Mesendoderm (in vitro differentiated cells): Measurements from ENCODE around the gene ROBO4.

Source experiments
- DNase-seq: peaks from one replicate; pipeline ENCODE4 v3.0.0; 2013
- H2AK5ac ChIP-seq: 2 replicates; pipeline ENCODE4 v1.6.1; 2013; ENCODE audit warnings: low read length, inconsistent platforms
- H2BK120ac ChIP-seq: 2 replicates; pipeline ENCODE4 v1.6.1; 2013; ENCODE audit warnings: low read depth, mild to moderate bottlenecking, low read length, moderate library complexity, mixed read lengths
- H2BK15ac ChIP-seq: replicated peaks from 2 replicates; pipeline ENCODE4 v1.6.1; 2013; ENCODE audit warnings: low read depth, mild to moderate bottlenecking, moderate library complexity
- H2BK5ac ChIP-seq: 2 replicates; pipeline ENCODE4 v1.6.1; 2013; ENCODE audit warnings: low read length, inconsistent platforms
- H3K18ac ChIP-seq: 2 replicates; pipeline ENCODE4 v1.6.1; 2013; ENCODE audit warnings: mild to moderate bottlenecking, low read length, mixed read lengths
- H3K23ac ChIP-seq: one replicate; pipeline ENCODE4 v1.6.1; 2013; ENCODE audit warnings: low read length
- H3K27ac ChIP-seq: 2 replicates; pipeline ENCODE4 v1.5.1; 2013; ENCODE audit warnings: low read depth, mild to moderate bottlenecking, inconsistent platforms, low read length, moderate library complexity
- H3K27me3 ChIP-seq: 2 replicates; pipeline ENCODE4 v1.6.1; 2013; ENCODE audit warnings: low read length, control low read depth, mild to moderate bottlenecking, inconsistent platforms; ENCODE audit not compliant: insufficient read depth, poor library complexity
- H3K36me3 ChIP-seq: 2 replicates; pipeline ENCODE4 v1.6.1; 2013; ENCODE audit warnings: low read length, inconsistent platforms; ENCODE audit not compliant: control insufficient read depth, insufficient read depth
- H3K4ac ChIP-seq: one replicate; pipeline ENCODE4 v1.6.1; 2013; ENCODE audit warnings: low read depth, mild to moderate bottlenecking, low read length, moderate library complexity
- H3K4me1 ChIP-seq: 2 replicates; pipeline ENCODE4 v1.6.1; 2013; ENCODE audit warnings: low read depth, low read length, inconsistent platforms; ENCODE audit not compliant: control insufficient read depth
- H3K4me2 ChIP-seq: 2 replicates; pipeline ENCODE4 v1.6.1; 2013; ENCODE audit warnings: low read length
- H3K4me3 ChIP-seq: 2 replicates; pipeline ENCODE4 v1.5.1; 2013; ENCODE audit warnings: mild to moderate bottlenecking, low read length
- H3K56ac ChIP-seq: one replicate; pipeline ENCODE4 v1.6.1; 2013; ENCODE audit warnings: low read length
- H3K79me1 ChIP-seq: 2 replicates; pipeline ENCODE4 v1.6.1; 2013; ENCODE audit warnings: low read length, inconsistent platforms
- H3K79me2 ChIP-seq: 2 replicates; pipeline ENCODE4 v1.6.1; 2013; ENCODE audit warnings: mild to moderate bottlenecking, low read length; ENCODE audit not compliant: control insufficient read depth, insufficient read depth
- H3K9ac ChIP-seq: 2 replicates; pipeline ENCODE4 v1.6.1; 2013; ENCODE audit warnings: low read length, inconsistent platforms
- H4K5ac ChIP-seq: one replicate; pipeline ENCODE4 v1.6.1; 2013; ENCODE audit warnings: low read length
- H4K8ac ChIP-seq: one replicate; pipeline ENCODE4 v1.6.1; 2013; ENCODE audit warnings: low read depth, mild to moderate bottlenecking, control low read depth, low read length, moderate library complexity
- WGBS: extraction: QIAGEN DNeasy Blood & Tissue Kit; methylation state at CpG from one replicate; pipeline ENCODE4 v1.1.7; 2013; ENCODE audit warnings: low lambda C conversion rate, missing lambda C conversion rate; ENCODE audit not compliant: insufficient coverage; ENCODE audit errors: extremely low coverage; 5-methylcytosine and 5-hydroxymethylcytosine counted together

Gene ROBO4

GRCh38 chr11:124840666-124841065 is 57.0 kb downstream of the ROBO4 start:
- H4K5ac ChIP-seq, result no peak overlapping the region
- H3K23ac ChIP-seq, result no peak overlapping the region
- no peak overlapping the region for H3K18ac ChIP-seq
- H3K4me1 ChIP-seq, result peaks cover 5% of the 10 kb centered on the region
- H3K79me1 ChIP-seq, result no peaks in the 10 kb centered on the region
- no peak for DNase-seq
- no peak overlapping the region for H2AK5ac ChIP-seq
- no peak overlapping the region for H3K4ac ChIP-seq
- no CpG with 5 or more reads among the region's 1 CpG for WGBS
- H2BK120ac ChIP-seq, result no peak overlapping the region
- no peak overlapping the region for H2BK15ac ChIP-seq
- no peak overlapping the region for H3K9ac ChIP-seq
- no peak overlapping the region for H3K27ac ChIP-seq
- H4K8ac ChIP-seq, result no peak overlapping the region
- H3K36me3 ChIP-seq, result no peaks in the 10 kb centered on the region
- no peak overlapping the region for H2BK5ac ChIP-seq
- H3K27me3 ChIP-seq, result peaks cover 70% of the 10 kb centered on the region
- no peaks in the 10 kb centered on the region for H3K79me2 ChIP-seq
- no peak overlapping the region for H3K4me3 ChIP-seq
- H3K4me2 ChIP-seq, result no peak overlapping the region
- no peak overlapping the region for H3K56ac ChIP-seq

- H3K56ac ChIP-seq, result peak overlapping the region; percentile 7
- peak; percentile 23 for DNase-seq
- H2BK120ac ChIP-seq, result no peak overlapping the region
- no peak overlapping the region for H3K9ac ChIP-seq
- no peak overlapping the region for H3K18ac ChIP-seq
- peaks cover 5% of the 10 kb centered on the region for H3K4me1 ChIP-seq
- no peaks in the 10 kb centered on the region for H3K79me1 ChIP-seq
- no peaks in the 10 kb centered on the region for H3K79me2 ChIP-seq
- H3K27me3 ChIP-seq, result peaks cover 65% of the 10 kb centered on the region
- no peak overlapping the region for H3K27ac ChIP-seq
- H2AK5ac ChIP-seq, result no peak overlapping the region
- H3K23ac ChIP-seq, result no peak overlapping the region
- no peak overlapping the region for H2BK15ac ChIP-seq
- H3K36me3 ChIP-seq, result no peaks in the 10 kb centered on the region
- H3K4me2 ChIP-seq, result peak overlapping the region; percentile 40
- H3K4me3 ChIP-seq, result no peak overlapping the region
- H3K4ac ChIP-seq, result no peak overlapping the region
- H4K8ac ChIP-seq, result no peak overlapping the region
- WGBS, result no CpG with 5 or more reads among the region's 20 CpGs
- no peak overlapping the region for H4K5ac ChIP-seq
- H2BK5ac ChIP-seq, result no peak overlapping the region
Observed at GRCh38 chr11:124839972-124840621, 57.6 kb downstream of the ROBO4 start.

- peak; percentile 21 for DNase-seq
- Histone ChIP-seq H3K4me1 (peaks cover 5% of the 10 kb centered on the region), H3K56ac (peak overlapping the region; percentile 25), H3K23ac (no peak overlapping the region), H2BK15ac (no peak overlapping the region), H2BK5ac (no peak overlapping the region), H3K27ac (no peak overlapping the region), H3K27me3 (peaks cover 58% of the 10 kb centered on the region), H3K79me1 (no peaks in the 10 kb centered on the region), H4K8ac (no peak overlapping the region), H3K18ac (no peak overlapping the region), H3K4ac (no peak overlapping the region), H2BK120ac (no peak overlapping the region), H4K5ac (no peak overlapping the region), H3K79me2 (no peaks in the 10 kb centered on the region), H3K4me2 (peak overlapping the region; percentile 40), H3K4me3 (no peak overlapping the region), H3K36me3 (no peaks in the 10 kb centered on the region), H3K9ac (no peak overlapping the region), H2AK5ac (no peak overlapping the region)
- WGBS, result no CpG with 5 or more reads among the region's 87 CpGs
Observed at GRCh38 chr11:124839128-124839971, 58.3 kb downstream of the ROBO4 start.

- H3K4ac ChIP-seq, result no peak overlapping the region
- no peak overlapping the region for H4K5ac ChIP-seq
- no peak overlapping the region for H3K4me2 ChIP-seq
- no peak overlapping the region for H4K8ac ChIP-seq
- H3K56ac ChIP-seq, result peak overlapping the region; percentile 13
- H3K79me1 ChIP-seq, result no peaks in the 10 kb centered on the region
- H3K36me3 ChIP-seq, result no peaks in the 10 kb centered on the region
- peaks cover 55% of the 10 kb centered on the region for H3K27me3 ChIP-seq
- no peak for DNase-seq
- H2BK15ac ChIP-seq, result no peak overlapping the region
- H3K9ac ChIP-seq, result no peak overlapping the region
- H3K27ac ChIP-seq, result no peak overlapping the region
- H2AK5ac ChIP-seq, result no peak overlapping the region
- WGBS, result no CpG with 5 or more reads among the region's 5 CpGs
- H3K4me1 ChIP-seq, result peaks cover 5% of the 10 kb centered on the region
- no peak overlapping the region for H2BK5ac ChIP-seq
- no peak overlapping the region for H3K4me3 ChIP-seq
- no peak overlapping the region for H3K23ac ChIP-seq
- H3K18ac ChIP-seq, result no peak overlapping the region
- no peaks in the 10 kb centered on the region for H3K79me2 ChIP-seq
- H2BK120ac ChIP-seq, result no peak overlapping the region
Observed at GRCh38 chr11:124838805-124839127, 58.9 kb downstream of the ROBO4 start.

- H3K4me3 ChIP-seq, result no peak overlapping the region
- no peak overlapping the region for H2BK15ac ChIP-seq
- H3K4me2 ChIP-seq, result no peak overlapping the region
- peak; percentile 86 for DNase-seq
- H3K27ac ChIP-seq, result no peak overlapping the region
- H3K18ac ChIP-seq, result no peak overlapping the region
- H2AK5ac ChIP-seq, result no peak overlapping the region
- no peak overlapping the region for H4K5ac ChIP-seq
- no peak overlapping the region for H4K8ac ChIP-seq
- no CpG with 5 or more reads among the region's 3 CpGs for WGBS
- no peak overlapping the region for H2BK120ac ChIP-seq
- no peak overlapping the region for H3K23ac ChIP-seq
- no peaks in the 10 kb centered on the region for H3K36me3 ChIP-seq
- H2BK5ac ChIP-seq, result no peak overlapping the region
- no peaks in the 10 kb centered on the region for H3K79me1 ChIP-seq
- peaks cover 6% of the 10 kb centered on the region for H3K4me1 ChIP-seq
- H3K9ac ChIP-seq, result no peak overlapping the region
- no peak overlapping the region for H3K56ac ChIP-seq
- peaks cover 42% of the 10 kb centered on the region for H3K27me3 ChIP-seq
- no peaks in the 10 kb centered on the region for H3K79me2 ChIP-seq
- H3K4ac ChIP-seq, result no peak overlapping the region
Observed at GRCh38 chr11:124837491-124837856, 60.2 kb downstream of the ROBO4 start.
